Heart left ventricle (tissue), 13 donors: ENCODE data around the gene TRAF7.

Source experiments
- POLR2A ChIP-seq, 2 donors: fragments of 450-650 bp; IDR thresholded peaks; one replicate each; pipeline ENCODE4 v1.6.1; 2017; ENCODE audit warnings: antibody characterized with exemption in 2 of 2, mild to moderate bottlenecking in 2 of 2, moderate library complexity in 2 of 2
- TF ChIP-seq, protein P1 (sequence below), 12 donors: fragments of 200-600 bp; sonication (generic) in 4 of 12; IDR thresholded peaks; one replicate each; pipeline versions ENCODE4 v1.5.0 to v1.8.0; 2018 to 2022; ENCODE audit warnings: antibody characterized with exemption in 12 of 12, mild to moderate bottlenecking in 5 of 12
- donor health status: ischemic (EF 13 %, LVEDD 7.1; RV severe dilation, severe dysfunction).
- donor health status: DM: no; HTN: yes; CAD: no.
- donor health status: DM: no; HTN: no; CAD: no.
- donor health status: ischemic (EF 25% LVEDD 6.9; RV normal size, moderate dysfunction).
- donor health status: ischemic (EF 25% LVEDD 5.7; RV mildly dilated, moderate dysfunction).
- donor health status: ischemic (EF 35%, LVEDD 5.7; RV mildly dilated, moderate dysfunction).
- donor health status: nonischemic (EF 11% LVEDD 7.7; RV severe dilation, severe dysfunction).
- donor health status: DM: yes; HTN: yes; CAD: no.
- donor health status: PGD.
- donor health status: ischemic (EF 29% LVEDD 5.4; RV normal size, mild dysfunction).
- donor health status: nonischemic (EF 23%, LVEDD 6.1; RV moderate dilation, normal function).

- TF ChIP-seq, protein P1, sequence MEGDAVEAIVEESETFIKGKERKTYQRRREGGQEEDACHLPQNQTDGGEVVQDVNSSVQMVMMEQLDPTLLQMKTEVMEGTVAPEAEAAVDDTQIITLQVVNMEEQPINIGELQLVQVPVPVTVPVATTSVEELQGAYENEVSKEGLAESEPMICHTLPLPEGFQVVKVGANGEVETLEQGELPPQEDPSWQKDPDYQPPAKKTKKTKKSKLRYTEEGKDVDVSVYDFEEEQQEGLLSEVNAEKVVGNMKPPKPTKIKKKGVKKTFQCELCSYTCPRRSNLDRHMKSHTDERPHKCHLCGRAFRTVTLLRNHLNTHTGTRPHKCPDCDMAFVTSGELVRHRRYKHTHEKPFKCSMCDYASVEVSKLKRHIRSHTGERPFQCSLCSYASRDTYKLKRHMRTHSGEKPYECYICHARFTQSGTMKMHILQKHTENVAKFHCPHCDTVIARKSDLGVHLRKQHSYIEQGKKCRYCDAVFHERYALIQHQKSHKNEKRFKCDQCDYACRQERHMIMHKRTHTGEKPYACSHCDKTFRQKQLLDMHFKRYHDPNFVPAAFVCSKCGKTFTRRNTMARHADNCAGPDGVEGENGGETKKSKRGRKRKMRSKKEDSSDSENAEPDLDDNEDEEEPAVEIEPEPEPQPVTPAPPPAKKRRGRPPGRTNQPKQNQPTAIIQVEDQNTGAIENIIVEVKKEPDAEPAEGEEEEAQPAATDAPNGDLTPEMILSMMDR (IDR thresholded peaks at IDR 0.05): no peak
- TF ChIP-seq POLR2A (IDR thresholded peaks at IDR 0.05): no peak
These were observed 1.3 kb downstream of the TRAF7 start for GRCh38 chr16:2156849-2157224.
